HCT116 (cell line): ENCODE measurements around the gene CHD2. TPM values are rescaled to one million over a fixed set of nuclear protein-coding genes. Genes with fewer than 3 reads are reported as not detected.

ENCODE experiments used
- ATAC-seq: fragments of 200-7000 bp; cut with Tn5 transposase; 2 replicates; pipeline ENCODE4 v1.9.1; 2020; ENCODE audit warnings: mild to moderate bottlenecking, moderate library complexity
- BruUV-seq: library from RNA; stranded (reverse); fragments of 400-500 nt; replicated peaks from 2 replicates; lab custom pipeline; 2021; lab: Mats Ljungman, UMichigan
- CTCF ChIA-PET: fragments of 300-600 bp; sonication (Branson Sonifier 250); formaldehyde crosslinking; loops from one replicate; lab custom pipeline; 2021; ENCODE audit warnings: antibody characterized with exemption; lab: Charles Lee
- POLR2A ChIA-PET: fragments of 300-600, 350-600 bp; sonication (Branson Sonifier 250); formaldehyde crosslinking; loops from one replicate; lab custom pipeline; 2021; ENCODE audit warnings: antibody characterized with exemption; lab: Charles Lee
- RAD21 ChIA-PET, 2 experiments: fragments of 300-600 bp; sonication (Branson Sonifier 250); formaldehyde crosslinking; loops; one replicate each; lab custom pipeline; 2023; ENCODE audit warnings: low total read pairs in 2 of 2; ENCODE audit not compliant: uncharacterized antibody in 2 of 2, unreplicated experiment in 2 of 2, low non-redundant PET in 1 of 2; lab: Charles Lee
- DNase-seq: peaks from one replicate; pipeline ENCODE4 v3.0.0-alpha.2; 2010; ENCODE audit warnings: low read depth, low spot score
- H2AFZ ChIP-seq: fragments of 200-600 bp; shearing (Covaris generic), sonication (generic); 2 replicates; pipeline ENCODE4 v1.6.1; 2017; ENCODE audit warnings: low read depth, mixed run types, mixed read lengths, antibody characterized with exemption, low read length; ENCODE audit not compliant: poor library complexity, severe bottlenecking
- H3K27ac ChIP-seq: 2 replicates; pipeline ENCODE4 v1.5.1; 2012; ENCODE audit warnings: low read depth, low read length
- H3K27me3 ChIP-seq: fragments of 200-600 bp; sonication (generic); 2 replicates; pipeline ENCODE4 v1.6.1; 2016; ENCODE audit warnings: mixed run types, low read length, mixed read lengths; ENCODE audit not compliant: insufficient read depth
- H3K36me3 ChIP-seq, 2 experiments: fragments of 200-500 bp in 1 of 2; fragments of 200-600 bp in 1 of 2; sonication (Bioruptor generic) in 1 of 2; sonication (generic) in 1 of 2; 2 replicates each; pipeline versions ENCODE4 v1.5.1 to v1.6.1; 2014 to 2016; ENCODE audit warnings: low read length in 2 of 2, inconsistent platforms in 1 of 2, mixed read lengths in 1 of 2, mixed run types in 1 of 2; ENCODE audit not compliant: insufficient read depth in 2 of 2, control insufficient read depth in 1 of 2
- H3K4me1 ChIP-seq, 2 experiments: fragments of 200-600 bp in 1 of 2; sonication (generic) in 1 of 2; 2 replicates each; pipeline versions ENCODE4 v1.5.1 to v1.6.1; 2012 to 2017; ENCODE audit warnings: low read length in 2 of 2, inconsistent platforms in 1 of 2, mild to moderate bottlenecking in 1 of 2, mixed read lengths in 1 of 2, mixed run types in 1 of 2, moderate library complexity in 1 of 2; ENCODE audit not compliant: insufficient read depth in 2 of 2, control insufficient read depth in 1 of 2
- H3K4me2 ChIP-seq: fragments of 200-600 bp; sonication (generic); 2 replicates; pipeline ENCODE4 v1.6.1; 2017; ENCODE audit warnings: mixed run types, low read length, mixed read lengths
- H3K4me3 ChIP-seq, 2 experiments: fragments of 200-600 bp in 1 of 2; sonication (generic) in 1 of 2; replicated peaks in 1 of 2; 2 replicates each; pipeline ENCODE4 v1.5.1; 2011 to 2016; ENCODE audit warnings: low read length in 2 of 2, control low read depth in 1 of 2, low read depth in 1 of 2, mild to moderate bottlenecking in 1 of 2, mixed read lengths in 1 of 2, mixed run types in 1 of 2
- H3K79me2 ChIP-seq: fragments of 200-600 bp; sonication (generic); 2 replicates; pipeline ENCODE4 v1.6.1; 2017; ENCODE audit warnings: mild to moderate bottlenecking, mixed run types, low read length, moderate library complexity, mixed read lengths; ENCODE audit not compliant: insufficient read depth
- H3K9ac ChIP-seq: fragments of 200-600 bp; sonication (generic); 2 replicates; pipeline ENCODE4 v1.6.1; 2016; ENCODE audit warnings: low read length, mixed read lengths
- H3K9me2 ChIP-seq: fragments of 200-600 bp; sonication (generic), shearing (Covaris generic); 2 replicates; pipeline ENCODE4 v1.6.1; 2017; ENCODE audit warnings: mixed run types, mild to moderate bottlenecking, moderate library complexity; ENCODE audit not compliant: insufficient read depth
- H3K9me3 ChIP-seq, 2 experiments: fragments of 200-500 bp in 1 of 2; fragments of 200-600 bp in 1 of 2; sonication (Bioruptor generic) in 1 of 2; sonication (generic) in 1 of 2; 2 replicates each; pipeline ENCODE4 v1.6.1; 2014 to 2017; ENCODE audit warnings: low read length in 2 of 2, mixed read lengths in 2 of 2, inconsistent platforms in 1 of 2, low read depth in 1 of 2, mild to moderate bottlenecking in 1 of 2, mixed run types in 1 of 2, moderate library complexity in 1 of 2; ENCODE audit not compliant: control insufficient read depth in 1 of 2, insufficient read depth in 1 of 2
- H4K20me1 ChIP-seq: fragments of 200-600 bp; sonication (generic), shearing (Covaris generic); 2 replicates; pipeline ENCODE4 v1.6.1; 2017; ENCODE audit warnings: mixed run types, mild to moderate bottlenecking, moderate library complexity; ENCODE audit not compliant: insufficient read depth
- ATF3 ChIP-seq: IDR thresholded peaks from 2 replicates; pipeline ENCODE4 v1.6.1; 2012
- CBX3 ChIP-seq: IDR thresholded peaks from 2 replicates; pipeline ENCODE4 v1.6.1; 2012; ENCODE audit warnings: low read depth
- CEBPB ChIP-seq: IDR thresholded peaks from 2 replicates; pipeline ENCODE4 v1.6.1; 2012; ENCODE audit warnings: low read depth
- EGR1 ChIP-seq: IDR thresholded peaks from 2 replicates; pipeline ENCODE4 v1.6.1; 2012; ENCODE audit warnings: low read depth
- ELF1 ChIP-seq: IDR thresholded peaks from 2 replicates; pipeline ENCODE4 v1.6.1; 2012; ENCODE audit warnings: low read depth, borderline replicate concordance
- EZH2 ChIP-seq: fragments of 200-600 bp; sonication (generic); IDR thresholded peaks from 2 replicates; pipeline ENCODE4 v1.6.1; 2017; ENCODE audit warnings: antibody characterized with exemption, mixed run types
- EZH2phosphoT487 ChIP-seq: fragments of 200-600 bp; IDR thresholded peaks from 2 replicates; pipeline ENCODE4 v1.6.1; 2018; ENCODE audit warnings: antibody characterized with exemption, borderline replicate concordance
- FOSL1 ChIP-seq: IDR thresholded peaks from 2 replicates; pipeline ENCODE4 v1.6.1; 2012; ENCODE audit warnings: low read depth
- JUND ChIP-seq: IDR thresholded peaks from 2 replicates; pipeline ENCODE4 v1.6.1; 2012
- POLR2A ChIP-seq: IDR thresholded peaks from 2 replicates; pipeline ENCODE4 v1.7.0; 2011; ENCODE audit warnings: borderline replicate concordance; ENCODE audit not compliant: insufficient read depth, insufficient read length; ENCODE audit errors: extremely low read depth
- POLR2AphosphoS5 ChIP-seq: IDR thresholded peaks from 2 replicates; pipeline ENCODE4 v1.6.1; 2011; ENCODE audit warnings: mild to moderate bottlenecking, low read depth, low read length, moderate library complexity
- RAD21 ChIP-seq: IDR thresholded peaks from 2 replicates; pipeline ENCODE4 v1.6.1; 2012; ENCODE audit warnings: low read depth, mild to moderate bottlenecking
- SP1 ChIP-seq: IDR thresholded peaks from 2 replicates; pipeline ENCODE4 v1.6.1; 2012; ENCODE audit warnings: low read depth
- TCF7L2 ChIP-seq: IDR thresholded peaks from 2 replicates; pipeline ENCODE4 v1.7.0; 2011; ENCODE audit warnings: borderline replicate concordance, inconsistent platforms; ENCODE audit not compliant: insufficient read depth, insufficient read length; ENCODE audit errors: extremely low read depth
- YY1 ChIP-seq: IDR thresholded peaks from 2 replicates; pipeline ENCODE4 v1.6.1; 2011; ENCODE audit warnings: low read length, low read depth, moderate library complexity, mild to moderate bottlenecking; ENCODE audit not compliant: insufficient replicate concordance; ENCODE audit errors: extremely low read depth
- ZBTB33 ChIP-seq: IDR thresholded peaks from 2 replicates; pipeline ENCODE4 v1.6.1; 2011; ENCODE audit warnings: mild to moderate bottlenecking, low read length, moderate library complexity; ENCODE audit not compliant: insufficient replicate concordance; ENCODE audit errors: extremely low read depth
- ZFX ChIP-seq: fragments of 450-650 bp; IDR thresholded peaks from 2 replicates; pipeline ENCODE4 v1.6.1; 2017
- intact Hi-C: fragments of 100-400 bp; cut with micrococcal nuclease; formaldehyde crosslinking; loops from 2 replicates; pipeline ENCODE4 v1.10.0; 2022
- total RNA-seq: library from RNA; stranded (reverse); gene quantifications from one replicate; pipeline ENCODE4 v1.2.1, GENCODE V29; 2021; ENCODE audit not compliant: unreplicated experiment

The CHD2 gene
- total RNA-seq, 1 experiment from 2014 or later: 116 TPM

- no peak for TF ChIP-seq FOSL1
- no peak for TF ChIP-seq ZBTB33
- TF ChIP-seq ELF1: no peak
- TF ChIP-seq TCF7L2: no peak
- TF ChIP-seq JUND: no peak
- no peak for TF ChIP-seq ZFX
- TF ChIP-seq EZH2phosphoT487: no peak
- no peak for TF ChIP-seq CEBPB
- no peak for TF ChIP-seq POLR2AphosphoS5
- TF ChIP-seq EZH2: no peak
- TF ChIP-seq ATF3: no peak
- no peak for TF ChIP-seq CBX3
- TF ChIP-seq SP1: no peak
- TF ChIP-seq EGR1: no peak
- TF ChIP-seq POLR2A: no peak
- no peak for TF ChIP-seq RAD21
- TF ChIP-seq YY1: no peak
- ATAC-seq: no peak
- H3K27ac ChIP-seq: no peak overlapping the region
- intact Hi-C loops: no loop called here
- no peak for DNase-seq
- ChIA-PET POLR2A (no interaction called here), CTCF (no interaction called here), RAD21 (no interaction called here)
- H3K79me2 ChIP-seq: peaks cover 95% of the 10 kb centered on the region
- H3K27me3 ChIP-seq: no peaks in the 10 kb centered on the region
- no peak overlapping the region for H3K9ac ChIP-seq
- no TSS peak for BruUV-seq
- no peaks in the 10 kb centered on the region for H3K9me2 ChIP-seq
- H3K9me3 ChIP-seq: no peaks in the 10 kb centered on the region
- no peak overlapping the region for H3K4me3 ChIP-seq
- peaks cover 14% of the 10 kb centered on the region; the same call in 1 of the 2 replicates for H4K20me1 ChIP-seq
- peaks cover 36 to 60% of the 10 kb centered on the region in 2 experiments for H3K36me3 ChIP-seq
- no peak overlapping the region for H3K4me2 ChIP-seq
- no peak overlapping the region for H2AFZ ChIP-seq
- no peaks in the 10 kb centered on the region for H3K4me1 ChIP-seq
Measured at GRCh38 chr15:92962914-92963313, 62.8 kb downstream of the CHD2 start.
